Measurements from ENCODE around the gene DNAH1. TPM values are rescaled to one million over a fixed set of nuclear protein-coding genes. Genes with fewer than 3 reads are reported as not detected.

DNAH1 gene
- total and polyA plus RNA-seq, 2 experiments from 2014 or later, result 4.0 to 4.2 TPM

GRCh38 chr3:52286777-52287110 is 29.4 kb upstream of the DNAH1 start:
- no peak for TF ChIP-seq CTCF (IDR thresholded peaks at IDR 0.05; ENCODE audit: poor library complexity)
- TF ChIP-seq EZH2phosphoT487 (IDR thresholded peaks at IDR 0.05; ENCODE audit: low read depth, severe bottlenecking, unreplicated experiment), result no peak
- no peak for TF ChIP-seq EZH2 (IDR thresholded peaks at IDR 0.05; ENCODE audit: borderline replicate concordance)
- Histone ChIP-seq H3K9me2 (replicated peaks; ENCODE audit: insufficient read depth) (no peaks in the 10 kb centered on the region), H3K36me3 (replicated peaks; ENCODE audit: insufficient read depth, low read depth) (no peaks in the 10 kb centered on the region), H4K20me1 (ENCODE audit: insufficient read depth, poor library complexity, severe bottlenecking) (no peaks in the 10 kb centered on the region), H2AFZ (peak overlapping the region; percentile 76), H3K9me3 (ENCODE audit: low read depth) (no peaks in the 10 kb centered on the region), H3K4me3 (peak overlapping the region; percentile 50), H3K27me3 (no peaks in the 10 kb centered on the region), H3K27ac (peak overlapping the region; percentile 100), H3K4me1 (ENCODE audit: insufficient read depth) (peaks cover 49% of the 10 kb centered on the region), H3K79me2 (peaks cover 19% of the 10 kb centered on the region), H3K4me2 (peak overlapping the region; percentile 80)
- DNase-seq (ENCODE audit: low spot score), result no peak
- WGBS (ENCODE audit: low lambda C conversion rate, missing lambda C conversion rate), result 83% methylated on average over 8 of the region's 8 CpGs

DNA sequence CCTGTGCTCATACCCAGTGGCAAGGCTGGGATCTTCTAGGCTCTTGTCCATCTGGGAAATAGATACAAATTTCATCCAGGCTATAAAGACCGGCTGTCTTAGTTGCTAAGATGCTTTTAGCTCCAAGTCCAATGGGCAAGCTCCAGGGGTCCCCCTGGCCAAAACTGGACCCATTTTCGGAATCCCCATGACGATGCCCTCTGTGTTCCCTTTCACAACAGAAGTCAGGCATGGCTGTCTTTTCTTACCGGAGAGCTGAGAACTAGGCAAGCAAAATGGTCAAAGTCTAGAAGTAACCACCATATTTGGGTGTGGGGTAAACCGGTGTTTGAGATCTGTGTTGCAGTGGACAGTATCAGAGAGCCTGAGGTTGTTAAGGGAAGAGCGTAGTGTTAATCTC is 27.4 kb upstream of the DNAH1 start:
- peaks cover 3% of the 10 kb centered on the region for H4K20me1 ChIP-seq (ENCODE audit: insufficient read depth, poor library complexity, severe bottlenecking)
- H3K9me3 ChIP-seq (ENCODE audit: low read depth), result no peaks in the 10 kb centered on the region
- peak overlapping the region; percentile 100 for H3K27ac ChIP-seq
- TF ChIP-seq EZH2phosphoT487 (IDR thresholded peaks at IDR 0.05; ENCODE audit: low read depth, severe bottlenecking, unreplicated experiment) (no peak), EZH2 (IDR thresholded peaks at IDR 0.05; ENCODE audit: borderline replicate concordance) (no peak), CTCF (IDR thresholded peaks at IDR 0.05; ENCODE audit: poor library complexity) (no peak)
- no peak for DNase-seq (ENCODE audit: low spot score)
- H3K4me2 ChIP-seq, result peak overlapping the region; percentile 80
- no peaks in the 10 kb centered on the region for H3K27me3 ChIP-seq
- no peaks in the 10 kb centered on the region for H3K9me2 ChIP-seq (replicated peaks; ENCODE audit: insufficient read depth)
- no peaks in the 10 kb centered on the region for H3K36me3 ChIP-seq (replicated peaks; ENCODE audit: insufficient read depth, low read depth)
- H3K79me2 ChIP-seq, result peaks cover 31% of the 10 kb centered on the region
- peak overlapping the region; percentile 50 for H3K4me3 ChIP-seq
- WGBS (ENCODE audit: low lambda C conversion rate, missing lambda C conversion rate), result 89% methylated on average over 6 of the region's 6 CpGs
- H3K4me1 ChIP-seq (ENCODE audit: insufficient read depth), result peaks cover 33% of the 10 kb centered on the region
- no peak overlapping the region for H2AFZ ChIP-seq

DNA sequence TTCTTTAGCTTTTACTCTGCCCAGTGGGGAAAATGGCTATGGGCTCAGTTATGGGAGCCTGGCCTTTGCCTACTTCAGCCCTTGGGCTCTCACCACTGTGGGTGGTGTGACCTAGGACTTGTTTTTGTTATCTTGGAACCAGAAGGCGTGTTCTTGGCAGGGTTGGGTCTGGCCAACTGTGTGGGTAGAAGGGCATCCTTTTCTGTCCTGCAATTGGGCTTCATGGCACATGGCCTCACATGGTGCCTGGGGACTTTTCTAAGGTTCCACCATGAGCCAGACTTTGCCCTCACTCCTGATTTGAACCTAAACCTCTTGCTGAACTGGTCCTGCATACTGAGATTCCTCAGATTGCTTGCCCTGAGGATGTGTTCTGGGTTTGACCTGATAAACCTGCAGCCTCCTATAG is 26.8 kb upstream of the DNAH1 start:
- H3K4me2 ChIP-seq, result peak overlapping the region; percentile 80
- H3K9me3 ChIP-seq (ENCODE audit: low read depth), result no peaks in the 10 kb centered on the region
- no peaks in the 10 kb centered on the region for H3K27me3 ChIP-seq
- peak; percentile 51 for DNase-seq (ENCODE audit: low spot score)
- peaks cover 31% of the 10 kb centered on the region for H3K79me2 ChIP-seq
- H2AFZ ChIP-seq, result no peak overlapping the region
- peaks cover 3% of the 10 kb centered on the region for H4K20me1 ChIP-seq (ENCODE audit: insufficient read depth, poor library complexity, severe bottlenecking)
- peaks cover 28% of the 10 kb centered on the region for H3K4me1 ChIP-seq (ENCODE audit: insufficient read depth)
- H3K4me3 ChIP-seq, result no peak overlapping the region
- WGBS (ENCODE audit: low lambda C conversion rate, missing lambda C conversion rate), result 80% methylated on average over 1 of the region's 1 CpG
- no peaks in the 10 kb centered on the region for H3K36me3 ChIP-seq (replicated peaks; ENCODE audit: insufficient read depth, low read depth)
- H3K27ac ChIP-seq, result peak overlapping the region; percentile 100
- TF ChIP-seq EZH2 (IDR thresholded peaks at IDR 0.05; ENCODE audit: borderline replicate concordance), result no peak
- TF ChIP-seq CTCF (IDR thresholded peaks at IDR 0.05; ENCODE audit: poor library complexity), result no peak
- no peak for TF ChIP-seq EZH2phosphoT487 (IDR thresholded peaks at IDR 0.05; ENCODE audit: low read depth, severe bottlenecking, unreplicated experiment)
- H3K9me2 ChIP-seq (replicated peaks; ENCODE audit: insufficient read depth), result no peaks in the 10 kb centered on the region

Measured in hepatocyte (in vitro differentiated cells).